ENCODE results near the gene PARD3B. TPM values are rescaled to one million over a fixed set of nuclear protein-coding genes. Genes with fewer than 3 reads are reported as not detected.

PARD3B gene
- total RNA-seq, 1 experiment from 2014 or later: 7.6 TPM

DNA sequence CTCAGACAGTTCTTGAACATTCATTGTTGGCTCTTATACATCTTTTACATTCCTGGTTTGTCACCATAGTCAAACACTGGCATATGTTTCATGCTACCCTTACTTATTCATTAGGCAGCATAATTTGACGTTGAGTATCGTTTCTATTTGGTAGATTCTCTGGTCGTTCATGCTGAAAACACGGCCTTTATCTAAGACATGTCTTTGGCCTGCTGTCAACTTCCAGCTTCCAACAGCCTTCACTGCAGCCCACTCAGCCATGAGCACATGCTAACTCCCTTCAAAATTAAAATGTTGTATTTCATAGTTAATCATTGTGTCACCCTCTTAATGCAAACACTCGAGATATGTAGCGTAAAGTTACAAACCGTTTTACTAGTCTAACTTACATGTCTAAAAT is 644.0 kb downstream of the PARD3B start:
- no TSS peak for BruUV-seq (replicated peaks)
- CTCF ChIA-PET: no interaction called here
- DNase-seq (ENCODE audit: low spot score): no peak
- Histone ChIP-seq H3K36me3 (ENCODE audit: insufficient read depth, low read length, poor library complexity, severe bottlenecking) (no peaks in the 10 kb centered on the region), H3K4me1 (ENCODE audit: insufficient read depth, low read length, poor library complexity, severe bottlenecking) (peaks cover 14% of the 10 kb centered on the region), H3K9me3 (ENCODE audit: low read depth, low read length, poor library complexity, severe bottlenecking) (no peaks in the 10 kb centered on the region), H3K27me3 (replicated peaks; ENCODE audit: insufficient read depth, low read depth, low read length, poor library complexity) (no peaks in the 10 kb centered on the region), H3K4me3 (ENCODE audit: low read depth, low read length, poor library complexity, severe bottlenecking) (no peak overlapping the region), H3K27ac (ENCODE audit: low read depth, low read length, poor library complexity, severe bottlenecking) (no peak overlapping the region)
- intact Hi-C loops (cut with micrococcal nuclease; ENCODE audit: unreplicated experiment): loop anchor here (5.0 kb wide), 1 partner anchor 493 kb away; the partner anchor contains the start of gene NRP2
- TF ChIP-seq CTCF (conservative IDR thresholded peaks at IDR 0.05; ENCODE audit: low read depth, low read length) (no peak), EZH2 (IDR thresholded peaks at IDR 0.05; ENCODE audit: borderline replicate concordance, low read depth, low read length, poor library complexity, severe bottlenecking) (no peak)
- POLR2A ChIA-PET (ENCODE audit: low non-redundant PET): no interaction called here

DNA sequence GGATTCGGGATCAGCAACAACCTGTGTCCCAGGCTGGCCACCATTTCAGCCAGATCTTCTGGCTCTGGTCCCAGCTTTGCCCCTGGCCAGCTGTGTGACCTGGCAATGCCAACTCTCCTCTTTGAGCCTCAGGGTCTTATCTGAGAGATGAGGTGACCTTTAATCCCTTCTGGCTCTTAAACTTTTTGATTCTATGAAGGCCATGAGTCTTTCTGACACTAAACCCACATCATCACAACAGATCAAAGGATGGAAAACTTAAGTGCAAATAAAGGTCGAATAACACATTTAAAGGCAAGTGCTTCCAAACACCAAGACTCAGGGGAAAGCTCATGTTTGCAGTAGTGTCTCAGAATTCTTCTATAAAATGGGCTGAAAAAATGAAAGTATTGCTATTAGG is 645.3 kb downstream of the PARD3B start:
- no TSS peak for BruUV-seq (replicated peaks)
- no peaks in the 10 kb centered on the region for H3K36me3 ChIP-seq (ENCODE audit: insufficient read depth, low read length, poor library complexity, severe bottlenecking)
- intact Hi-C loops (cut with micrococcal nuclease; ENCODE audit: unreplicated experiment): loop anchor here (10.0 kb wide), 1 partner anchor 866 kb away; no protein-coding TSS in a partner anchor
- peaks cover 14% of the 10 kb centered on the region for H3K4me1 ChIP-seq (ENCODE audit: insufficient read depth, low read length, poor library complexity, severe bottlenecking)
- no peak overlapping the region for H3K27ac ChIP-seq (ENCODE audit: low read depth, low read length, poor library complexity, severe bottlenecking)
- no peaks in the 10 kb centered on the region for H3K27me3 ChIP-seq (replicated peaks; ENCODE audit: insufficient read depth, low read depth, low read length, poor library complexity)
- TF ChIP-seq CTCF (conservative IDR thresholded peaks at IDR 0.05; ENCODE audit: low read depth, low read length) (no peak), EZH2 (IDR thresholded peaks at IDR 0.05; ENCODE audit: borderline replicate concordance, low read depth, low read length, poor library complexity, severe bottlenecking) (no peak)
- POLR2A ChIA-PET (ENCODE audit: low non-redundant PET): no interaction called here
- no peak for DNase-seq (ENCODE audit: low spot score)
- CTCF ChIA-PET: no interaction called here
- no peak overlapping the region for H3K4me3 ChIP-seq (ENCODE audit: low read depth, low read length, poor library complexity, severe bottlenecking)
- H3K9me3 ChIP-seq (ENCODE audit: low read depth, low read length, poor library complexity, severe bottlenecking): no peaks in the 10 kb centered on the region

GRCh38 chr2:205193125-205193835 is 648.0 kb downstream of the PARD3B start:
- DNase-seq (ENCODE audit: low spot score): no peak
- Histone ChIP-seq H3K4me3 (ENCODE audit: low read depth, low read length, poor library complexity, severe bottlenecking) (no peak overlapping the region), H3K27ac (ENCODE audit: low read depth, low read length, poor library complexity, severe bottlenecking) (no peak overlapping the region), H3K27me3 (replicated peaks; ENCODE audit: insufficient read depth, low read depth, low read length, poor library complexity) (no peaks in the 10 kb centered on the region), H3K36me3 (ENCODE audit: insufficient read depth, low read length, poor library complexity, severe bottlenecking) (no peaks in the 10 kb centered on the region), H3K4me1 (ENCODE audit: insufficient read depth, low read length, poor library complexity, severe bottlenecking) (peaks cover 19% of the 10 kb centered on the region), H3K9me3 (ENCODE audit: low read depth, low read length, poor library complexity, severe bottlenecking) (no peaks in the 10 kb centered on the region)
- no TSS peak for BruUV-seq (replicated peaks)
- intact Hi-C loops (cut with micrococcal nuclease; ENCODE audit: unreplicated experiment): loop anchor here (10.0 kb wide), 1 partner anchor 868 kb away; no protein-coding TSS in a partner anchor
- TF ChIP-seq EZH2 (IDR thresholded peaks at IDR 0.05; ENCODE audit: borderline replicate concordance, low read depth, low read length, poor library complexity, severe bottlenecking): no peak
- no peak for TF ChIP-seq CTCF (conservative IDR thresholded peaks at IDR 0.05; ENCODE audit: low read depth, low read length)
- CTCF ChIA-PET: no interaction called here
- POLR2A ChIA-PET (ENCODE audit: low non-redundant PET): no interaction called here

All from A673 (cell line).